Measurements from ENCODE around the gene ARIH1. TPM values are rescaled to one million over a fixed set of nuclear protein-coding genes. Genes with fewer than 3 reads are reported as not detected.

ARIH1 gene
- total and polyA plus RNA-seq, 2 of the 4 experiments (the other 2 are of a cell fraction), result 24.0 to 41.2 TPM

GRCh38 chr15:72614810-72615532 is 140.8 kb downstream of the ARIH1 start:
- TF ChIP-seq RAD21 (IDR thresholded peaks at IDR 0.05; ENCODE audit: low read length) (no peak), NFE2L2 (IDR thresholded peaks at IDR 0.05; ENCODE audit: low read depth, low read length) (no peak), SMC3 (IDR thresholded peaks at IDR 0.05; ENCODE audit: low read depth, low read length) (no peak), BHLHE40 (IDR thresholded peaks at IDR 0.05; ENCODE audit: low read depth, low read length) (no peak), POLR2A (IDR thresholded peaks at IDR 0.05; ENCODE audit: low read depth, low read length) (no peak), MAZ (IDR thresholded peaks at IDR 0.05; ENCODE audit: borderline replicate concordance, low read depth, low read length) (no peak), CEBPB (IDR thresholded peaks at IDR 0.05; ENCODE audit: low read depth, low read length) (no peak), CHD1 (IDR thresholded peaks at IDR 0.05; ENCODE audit: low read depth, low read length) (no peak), ELK1 (IDR thresholded peaks at IDR 0.05; ENCODE audit: borderline replicate concordance, low read depth, low read length) (no peak)
- intact Hi-C loops (cut with micrococcal nuclease), result no loop called here
- no peaks in the 10 kb centered on the region for H3K36me3 ChIP-seq (ENCODE audit: control insufficient read depth, insufficient read depth, low read length)
- H4K5ac ChIP-seq (ENCODE audit: low read depth, low read length), result no peak overlapping the region
- H3K9ac ChIP-seq (ENCODE audit: low read depth, low read length), result no peak overlapping the region
- H3K4me2 ChIP-seq (ENCODE audit: low read depth, low read length), result no peak overlapping the region
- H3K9me1 ChIP-seq (ENCODE audit: insufficient read depth, low read length), result no peaks in the 10 kb centered on the region
- no peak overlapping the region for H2BK15ac ChIP-seq (ENCODE audit: low read depth, low read length)
- 100% methylated on average over 1 of the region's 3 CpGs; no CpG with 5 or more reads in 1 of the 2 experiments for WGBS, 2 experiments (ENCODE audit: extremely low coverage in 2 of 2, insufficient read length in 1 of 2)
- no peak overlapping the region for H2BK5ac ChIP-seq (ENCODE audit: low read depth, low read length, poor library complexity, severe bottlenecking)
- no peak overlapping the region for H3K14ac ChIP-seq (replicated peaks; ENCODE audit: low read depth, low read length)
- H2AFZ ChIP-seq (replicated peaks; ENCODE audit: low read length, poor library complexity), result no peak overlapping the region
- DNase-seq (no peak), ATAC-seq (ENCODE audit: low read depth) (no peak)
- H3K56ac ChIP-seq (ENCODE audit: extremely low read depth, insufficient read depth, low read length), result no peak overlapping the region
- H2BK120ac ChIP-seq (ENCODE audit: low read depth, low read length), result no peak overlapping the region
- no peak overlapping the region for H2BK20ac ChIP-seq (ENCODE audit: low read depth, low read length)
- CTCF ChIA-PET, result interaction anchor here (0.7 kb wide), 1 partner anchor 11 kb away, joined by 4 read pairs; no protein-coding TSS in a partner anchor
- H3K27me3 ChIP-seq (ENCODE audit: control insufficient read depth, insufficient read depth, low read length), result peaks cover 4% of the 10 kb centered on the region; the same call in 1 of the 2 replicates
- H3K9me3 ChIP-seq (ENCODE audit: control insufficient read depth, insufficient read depth, low read length), result no peaks in the 10 kb centered on the region
- no TSS peak for BruUV-seq (replicated peaks)
- H3K27ac ChIP-seq (ENCODE audit: insufficient read depth, low read length), result no peak overlapping the region
- no peaks in the 10 kb centered on the region for H4K20me1 ChIP-seq (ENCODE audit: insufficient read depth, low read length)
- H3K4me1 ChIP-seq (ENCODE audit: control insufficient read depth, insufficient read depth, low read length), result no peaks in the 10 kb centered on the region
- H3K23ac ChIP-seq (ENCODE audit: low read depth, low read length), result no peak overlapping the region
- no peaks in the 10 kb centered on the region for H3K79me1 ChIP-seq (ENCODE audit: low read depth in 1 of 2, low read length in 2 of 2)
- in situ Hi-C loops (cut with MboI; ENCODE audit: low sequenced_read_pairs), result loop anchor here (10.0 kb wide), 1 partner anchor 60 kb away; no protein-coding TSS in a partner anchor
- no peak overlapping the region for H3K4ac ChIP-seq (ENCODE audit: low read depth, low read length)
- no peak overlapping the region for H2AK9ac ChIP-seq (replicated peaks; ENCODE audit: low read depth, low read length, poor library complexity)
- no peak overlapping the region for H4K91ac ChIP-seq (ENCODE audit: insufficient read depth, low read depth, low read length)
- POLR2A ChIA-PET (ENCODE audit: unreplicated experiment), result no interaction called here
- H2AK5ac ChIP-seq (ENCODE audit: low read depth, low read length), result no peak overlapping the region
- no peak overlapping the region for H4K8ac ChIP-seq (ENCODE audit: low read depth in 2 of 2, low read length in 2 of 2)
- dilution Hi-C loops (cut with HindIII; ENCODE audit: low sequenced_read_pairs, unreplicated experiment), result no loop called here
- H3K18ac ChIP-seq (ENCODE audit: low read depth, low read length), result no peak overlapping the region
- H3K4me3 ChIP-seq (ENCODE audit: insufficient read depth, low read depth, low read length), result no peak overlapping the region

All from IMR-90 (cell line).